Type B pancreatic cell (in vitro differentiated cells): Measurements from ENCODE around the gene SH2D1B. TPM values are rescaled to one million over a fixed set of nuclear protein-coding genes. Genes with fewer than 3 reads are reported as not detected.
"Not testable (repeated sequence)": the region's sequence is repeated elsewhere in the genome, so short reads cannot be mapped to it uniquely, and the experiment has no call there.

Source experiments
- DNase-seq: peaks from one replicate; pipeline ENCODE4 v3.0.0; 2021; ENCODE audit warnings: mixed read lengths; ENCODE audit not compliant: unreplicated experiment; ENCODE audit errors: extremely low spot score
- H3K27ac Mint-ChIP-seq: 2 replicates; pipeline ENCODE4 v1.8.0; 2021; ENCODE audit warnings: mild to moderate bottlenecking, mixed read lengths
- H3K27me3 Mint-ChIP-seq: 2 replicates; pipeline ENCODE4 v1.8.0; 2021; ENCODE audit warnings: mixed read lengths
- H3K36me3 Mint-ChIP-seq: 2 replicates; pipeline ENCODE4 v1.8.0; 2021; ENCODE audit warnings: mixed read lengths
- H3K4me1 Mint-ChIP-seq: one replicate; pipeline ENCODE4 v1.8.0; 2021; ENCODE audit warnings: mixed read lengths; ENCODE audit not compliant: unreplicated experiment
- H3K4me3 Mint-ChIP-seq: 2 replicates; pipeline ENCODE4 v1.8.0; 2021; ENCODE audit warnings: mild to moderate bottlenecking, mixed read lengths
- H3K9me3 Mint-ChIP-seq: 2 replicates; pipeline ENCODE4 v1.8.0; 2021; ENCODE audit warnings: mixed read lengths
- CTCF ChIP-seq: fragments of 200-600 bp; sonication (generic); conservative IDR thresholded peaks from 2 replicates; pipeline ENCODE4 v1.5.0; 2021; ENCODE audit warnings: antibody characterized with exemption, mild to moderate bottlenecking
- total RNA-seq: library from RNA; stranded (reverse); gene quantifications from 2 replicates; pipeline ENCODE4 v1.2.1, GENCODE V29; 2021; ENCODE audit warnings: low replicate concordance

SH2D1B gene
- total RNA-seq, 1 donor from 2014 or later, result not detected

- Mint-ChIP-seq H3K27ac (peak overlapping the region; percentile 18), H3K4me3 (no peak overlapping the region), H3K9me3 (no peaks in the 10 kb centered on the region), H3K36me3 (peaks cover 27% of the 10 kb centered on the region), H3K4me1 (peaks cover 13% of the 10 kb centered on the region), H3K27me3 (no peaks in the 10 kb centered on the region)
- DNase-seq, result no peak
- TF ChIP-seq CTCF, result peak; percentile 65
These were observed 54.2 kb downstream of the SH2D1B start for GRCh38 chr1:162357681-162358266.

DNA sequence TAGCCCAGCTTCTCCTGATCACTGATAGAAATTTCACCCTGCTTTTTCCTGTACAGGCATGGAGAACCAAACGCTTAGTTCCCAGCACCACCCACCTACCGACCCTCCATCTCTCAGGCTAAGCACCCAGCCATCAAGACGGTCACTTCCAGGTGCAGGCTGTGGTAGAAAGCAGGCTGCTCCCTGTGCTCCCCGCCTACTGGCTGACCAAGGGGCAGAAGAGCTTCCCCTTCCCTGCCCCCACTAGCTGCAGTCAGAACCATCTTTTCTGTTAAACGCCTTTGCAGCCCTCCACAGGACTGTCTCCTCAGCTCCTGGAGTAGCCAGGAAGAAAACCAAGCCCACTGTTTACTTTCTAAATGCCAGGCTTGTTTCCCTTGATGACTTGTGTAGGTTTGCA, 58.2 kb downstream of the SH2D1B start:
- no peak for TF ChIP-seq CTCF
- H3K4me3 Mint-ChIP-seq, result no peak overlapping the region
- H3K36me3 Mint-ChIP-seq, result peaks cover 29% of the 10 kb centered on the region
- peaks cover 5% of the 10 kb centered on the region for H3K9me3 Mint-ChIP-seq
- peaks cover 21% of the 10 kb centered on the region for H3K4me1 Mint-ChIP-seq
- DNase-seq, result no peak
- no peaks in the 10 kb centered on the region for H3K27me3 Mint-ChIP-seq
- no peak overlapping the region for H3K27ac Mint-ChIP-seq

DNA sequence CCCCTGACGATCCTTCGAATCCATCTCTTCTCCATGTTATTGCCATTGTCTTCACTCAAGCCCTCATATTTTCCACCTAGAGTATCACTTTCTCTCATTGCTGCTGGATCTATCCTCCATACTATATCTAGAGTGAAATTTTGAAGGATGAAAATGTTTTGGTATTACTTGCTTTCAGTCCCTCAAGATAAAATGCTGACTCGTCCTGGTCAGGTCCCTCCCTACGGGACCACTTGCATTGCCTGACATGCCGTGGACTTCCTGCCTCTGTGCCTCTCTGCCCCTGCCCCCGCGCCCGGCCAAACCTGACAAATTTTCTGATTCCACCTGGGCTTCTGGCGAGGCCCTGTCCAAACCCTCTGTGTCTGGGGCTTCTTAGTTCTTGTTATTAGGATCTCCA, 58.9 kb downstream of the SH2D1B start:
- no peak for DNase-seq
- Mint-ChIP-seq H3K27me3 (no peaks in the 10 kb centered on the region), H3K9me3 (peaks cover 5% of the 10 kb centered on the region), H3K4me3 (no peak overlapping the region), H3K4me1 (peaks cover 21% of the 10 kb centered on the region), H3K27ac (no peak overlapping the region), H3K36me3 (peaks cover 28% of the 10 kb centered on the region)
- no peak for TF ChIP-seq CTCF

GRCh38 chr1:162351874-162352273, 60.1 kb downstream of the SH2D1B start:
- H3K9me3 Mint-ChIP-seq, H3K27me3 Mint-ChIP-seq, H3K27ac Mint-ChIP-seq, DNase-seq, H3K4me3 Mint-ChIP-seq: not testable (repeated sequence)
- Mint-ChIP-seq H3K36me3 (peaks cover 24% of the 10 kb centered on the region), H3K4me1 (peaks cover 30% of the 10 kb centered on the region)

GRCh38 chr1:162351246-162351842, 60.6 kb downstream of the SH2D1B start:
- H3K4me1 Mint-ChIP-seq, result peaks cover 30% of the 10 kb centered on the region
- TF ChIP-seq CTCF, result no peak
- peaks cover 5% of the 10 kb centered on the region for H3K9me3 Mint-ChIP-seq
- H3K36me3 Mint-ChIP-seq, result peaks cover 24% of the 10 kb centered on the region
- H3K4me3 Mint-ChIP-seq, result no peak overlapping the region
- DNase-seq, result no peak
- H3K27ac Mint-ChIP-seq, result no peak overlapping the region
- H3K27me3 Mint-ChIP-seq, result no peaks in the 10 kb centered on the region

DNA sequence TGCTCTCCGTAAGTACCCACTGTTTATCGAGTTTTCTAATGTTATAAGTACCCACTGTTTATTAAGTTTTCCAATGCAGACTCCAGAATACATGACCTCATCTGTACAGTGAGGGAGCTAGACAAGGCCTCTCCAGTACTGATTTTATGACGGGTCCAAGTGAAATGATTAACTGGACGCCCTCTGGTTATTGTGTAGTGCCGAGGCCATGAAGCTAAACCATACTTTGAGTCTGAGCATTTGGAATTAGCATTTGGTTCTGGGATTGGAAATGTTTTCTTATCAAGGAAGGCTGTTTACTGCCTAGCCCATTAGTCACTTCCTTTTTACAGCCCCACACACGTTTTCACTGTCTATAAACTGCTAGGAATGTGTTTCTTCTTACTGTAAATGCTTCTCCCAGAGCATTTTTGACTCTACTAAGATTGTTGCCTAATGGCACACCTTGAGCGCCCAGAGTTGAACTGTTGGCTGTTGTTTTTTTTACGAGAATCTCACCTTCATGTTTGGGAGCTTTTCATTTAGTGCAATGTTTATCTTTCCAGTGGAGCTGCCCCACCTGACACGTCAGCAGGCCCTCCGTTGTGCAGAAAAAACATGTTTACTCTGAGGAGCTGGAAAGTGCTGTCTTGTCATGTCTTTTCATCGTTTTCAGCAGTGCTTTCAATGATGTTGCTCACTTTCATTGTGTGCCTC, 62.2 kb downstream of the SH2D1B start:
- Mint-ChIP-seq H3K9me3 (peaks cover 5% of the 10 kb centered on the region), H3K27ac (peak overlapping the region; percentile 82), H3K4me1 (peaks cover 30% of the 10 kb centered on the region), H3K36me3 (peaks cover 17% of the 10 kb centered on the region), H3K27me3 (no peaks in the 10 kb centered on the region), H3K4me3 (no peak overlapping the region)
- TF ChIP-seq CTCF, result no peak
- DNase-seq, result no peak
